Neural crest cell (in vitro differentiated cells): ENCODE measurements around the gene TLE3. TPM values are rescaled to one million over a fixed set of nuclear protein-coding genes. Genes with fewer than 3 reads are reported as not detected.

Source experiments
- DNase-seq: peaks from one replicate; pipeline ENCODE4 v3.0.0; 2021; ENCODE audit warnings: low read depth, mixed read lengths, low spot score
- H3K27ac Mint-ChIP-seq: one replicate; pipeline ENCODE4 v1.8.0; 2021; ENCODE audit warnings: mild to moderate bottlenecking, mixed read lengths; ENCODE audit not compliant: unreplicated experiment
- H3K27me3 Mint-ChIP-seq: 2 replicates; pipeline ENCODE4 v1.8.0; 2021; ENCODE audit warnings: low read depth, mild to moderate bottlenecking, mixed read lengths
- H3K36me3 Mint-ChIP-seq: 2 replicates; pipeline ENCODE4 v1.8.0; 2021; ENCODE audit warnings: low read depth, mild to moderate bottlenecking, mixed read lengths
- H3K4me1 Mint-ChIP-seq: 2 replicates; pipeline ENCODE4 v1.8.0; 2021; ENCODE audit warnings: mixed read lengths
- H3K4me3 Mint-ChIP-seq: one replicate; pipeline ENCODE4 v1.8.0; 2021; ENCODE audit warnings: mild to moderate bottlenecking, mixed read lengths
- H3K9me3 Mint-ChIP-seq: 2 replicates; pipeline ENCODE4 v1.8.0; 2021; ENCODE audit warnings: mixed read lengths
- total RNA-seq: library from RNA; stranded (reverse); gene quantifications from 2 replicates; pipeline ENCODE4 v1.2.1, GENCODE V29; 2021
- TF ChIP-seq, protein P1 (sequence below): fragments of 200-600 bp; sonication (generic); conservative IDR thresholded peaks from 2 replicates; pipeline ENCODE4 v1.5.0; 2021; ENCODE audit warnings: antibody characterized with exemption, mild to moderate bottlenecking

Gene TLE3
- total RNA-seq, 1 donor from 2014 or later: 89.9 TPM

GRCh38 chr15:70066447-70066846 is 31.3 kb downstream of the TLE3 start:
- H3K36me3 Mint-ChIP-seq: peaks cover 27% of the 10 kb centered on the region

DNA sequence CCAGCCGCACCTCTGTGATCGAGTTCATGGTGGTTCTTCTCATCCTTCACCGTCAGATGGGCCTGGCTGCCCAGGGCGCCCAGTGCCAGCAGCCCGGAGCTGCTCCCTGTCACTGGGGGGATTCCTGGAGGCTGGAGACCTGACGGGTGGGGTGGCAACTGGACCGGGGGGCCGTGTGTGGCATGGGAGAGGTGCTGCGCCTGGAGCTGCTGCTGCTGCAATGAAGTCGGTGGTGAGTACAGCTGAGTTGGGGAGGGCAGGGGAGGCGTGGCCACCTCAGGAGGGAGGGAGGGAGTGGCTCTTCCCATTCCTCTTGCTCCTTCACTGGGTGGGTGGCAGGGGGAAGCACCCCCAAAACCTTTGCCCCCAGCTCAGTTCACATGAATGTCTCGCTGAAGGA is 31.7 kb downstream of the TLE3 start:
- peaks cover 25% of the 10 kb centered on the region for H3K36me3 Mint-ChIP-seq
- DNase-seq: no peak

More at GRCh38 chr15:70066447-70066846, 31.3 kb downstream of the TLE3 start:
- no peak for DNase-seq
- Mint-ChIP-seq H3K27ac (no peak overlapping the region), H3K9me3 (no peaks in the 10 kb centered on the region), H3K27me3 (peaks cover 2% of the 10 kb centered on the region), H3K4me1 (peaks cover 50% of the 10 kb centered on the region), H3K4me3 (no peak overlapping the region)
- TF ChIP-seq, protein P1, sequence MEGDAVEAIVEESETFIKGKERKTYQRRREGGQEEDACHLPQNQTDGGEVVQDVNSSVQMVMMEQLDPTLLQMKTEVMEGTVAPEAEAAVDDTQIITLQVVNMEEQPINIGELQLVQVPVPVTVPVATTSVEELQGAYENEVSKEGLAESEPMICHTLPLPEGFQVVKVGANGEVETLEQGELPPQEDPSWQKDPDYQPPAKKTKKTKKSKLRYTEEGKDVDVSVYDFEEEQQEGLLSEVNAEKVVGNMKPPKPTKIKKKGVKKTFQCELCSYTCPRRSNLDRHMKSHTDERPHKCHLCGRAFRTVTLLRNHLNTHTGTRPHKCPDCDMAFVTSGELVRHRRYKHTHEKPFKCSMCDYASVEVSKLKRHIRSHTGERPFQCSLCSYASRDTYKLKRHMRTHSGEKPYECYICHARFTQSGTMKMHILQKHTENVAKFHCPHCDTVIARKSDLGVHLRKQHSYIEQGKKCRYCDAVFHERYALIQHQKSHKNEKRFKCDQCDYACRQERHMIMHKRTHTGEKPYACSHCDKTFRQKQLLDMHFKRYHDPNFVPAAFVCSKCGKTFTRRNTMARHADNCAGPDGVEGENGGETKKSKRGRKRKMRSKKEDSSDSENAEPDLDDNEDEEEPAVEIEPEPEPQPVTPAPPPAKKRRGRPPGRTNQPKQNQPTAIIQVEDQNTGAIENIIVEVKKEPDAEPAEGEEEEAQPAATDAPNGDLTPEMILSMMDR: no peak

DNA sequence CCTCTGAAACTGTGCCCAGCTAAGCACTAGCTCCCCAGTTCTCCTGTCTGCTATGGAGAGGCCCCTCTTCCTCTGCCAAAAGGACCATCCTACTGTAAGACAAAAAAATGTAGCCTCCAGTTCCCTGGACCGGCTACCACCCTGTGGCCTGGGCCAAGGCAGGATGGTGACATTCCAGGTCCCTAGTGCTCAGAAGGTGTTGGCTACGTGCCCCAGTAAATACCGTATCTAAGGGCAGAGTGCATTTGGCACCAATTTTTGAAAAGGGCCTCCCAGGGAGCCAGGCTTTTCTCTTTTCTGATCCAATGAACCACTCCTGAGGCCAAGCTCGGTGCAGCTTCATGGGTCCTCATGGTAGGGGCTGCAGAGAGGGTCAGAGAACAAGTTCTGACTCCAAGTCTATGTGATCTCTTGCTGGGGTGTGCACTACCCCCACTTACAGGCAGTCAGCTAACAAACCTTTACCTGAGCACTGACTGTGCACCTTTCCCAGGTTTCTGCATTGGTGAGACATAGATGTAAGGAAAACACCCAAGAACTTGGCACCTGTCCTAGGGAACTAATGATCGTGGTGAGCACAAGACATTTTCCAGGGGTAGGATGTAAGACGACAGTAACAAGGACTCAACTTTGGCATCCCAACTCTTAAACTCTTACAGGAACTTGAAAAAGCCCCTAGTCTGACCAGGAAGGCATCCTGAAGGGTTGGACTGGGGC is 32.6 kb downstream of the TLE3 start:
- Mint-ChIP-seq H3K36me3 (peaks cover 19% of the 10 kb centered on the region), H3K9me3 (no peaks in the 10 kb centered on the region), H3K27ac (no peak overlapping the region), H3K27me3 (no peaks in the 10 kb centered on the region), H3K4me1 (peaks cover 58% of the 10 kb centered on the region), H3K4me3 (no peak overlapping the region)
- TF ChIP-seq, protein P1: no peak
- no peak for DNase-seq

More for the DNA sequence above, 31.7 kb downstream of the TLE3 start:
- Mint-ChIP-seq H3K27me3 (no peaks in the 10 kb centered on the region), H3K4me3 (no peak overlapping the region), H3K9me3 (no peaks in the 10 kb centered on the region), H3K27ac (no peak overlapping the region), H3K4me1 (peaks cover 55% of the 10 kb centered on the region)
- TF ChIP-seq, protein P1: no peak

GRCh38 chr15:70064441-70064840 is 33.3 kb downstream of the TLE3 start:
- Mint-ChIP-seq H3K9me3 (no peaks in the 10 kb centered on the region), H3K36me3 (peaks cover 19% of the 10 kb centered on the region), H3K4me1 (peaks cover 58% of the 10 kb centered on the region), H3K27me3 (no peaks in the 10 kb centered on the region), H3K4me3 (no peak overlapping the region), H3K27ac (no peak overlapping the region)
- TF ChIP-seq, protein P1: no peak
- no peak for DNase-seq

DNA sequence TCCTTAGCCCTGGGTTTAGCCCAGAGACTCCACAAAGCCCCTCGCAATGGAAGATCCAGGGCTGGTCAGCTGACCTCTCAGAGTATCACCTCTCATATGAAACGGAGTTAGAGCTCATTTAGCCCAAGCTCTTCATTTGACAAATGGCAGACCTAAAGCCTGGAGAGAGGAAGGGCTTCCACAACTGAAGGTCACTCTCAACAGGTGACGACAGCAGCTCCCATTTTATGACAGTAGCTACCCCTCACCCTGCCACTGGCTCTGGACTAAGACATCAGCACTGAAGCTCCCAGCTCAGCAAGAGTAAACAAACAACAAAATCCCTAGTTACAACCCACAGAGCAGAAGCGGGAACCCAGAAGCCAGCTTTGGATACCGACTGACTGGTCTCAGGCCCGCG is 33.7 kb downstream of the TLE3 start:
- TF ChIP-seq, protein P1: no peak
- Mint-ChIP-seq H3K27ac (no peak overlapping the region), H3K36me3 (peaks cover 23% of the 10 kb centered on the region), H3K4me1 (peaks cover 58% of the 10 kb centered on the region), H3K9me3 (no peaks in the 10 kb centered on the region), H3K27me3 (no peaks in the 10 kb centered on the region), H3K4me3 (no peak overlapping the region)
- no peak for DNase-seq
